Measurements from ENCODE around the gene KCNQ1.

Gene KCNQ1

DNA sequence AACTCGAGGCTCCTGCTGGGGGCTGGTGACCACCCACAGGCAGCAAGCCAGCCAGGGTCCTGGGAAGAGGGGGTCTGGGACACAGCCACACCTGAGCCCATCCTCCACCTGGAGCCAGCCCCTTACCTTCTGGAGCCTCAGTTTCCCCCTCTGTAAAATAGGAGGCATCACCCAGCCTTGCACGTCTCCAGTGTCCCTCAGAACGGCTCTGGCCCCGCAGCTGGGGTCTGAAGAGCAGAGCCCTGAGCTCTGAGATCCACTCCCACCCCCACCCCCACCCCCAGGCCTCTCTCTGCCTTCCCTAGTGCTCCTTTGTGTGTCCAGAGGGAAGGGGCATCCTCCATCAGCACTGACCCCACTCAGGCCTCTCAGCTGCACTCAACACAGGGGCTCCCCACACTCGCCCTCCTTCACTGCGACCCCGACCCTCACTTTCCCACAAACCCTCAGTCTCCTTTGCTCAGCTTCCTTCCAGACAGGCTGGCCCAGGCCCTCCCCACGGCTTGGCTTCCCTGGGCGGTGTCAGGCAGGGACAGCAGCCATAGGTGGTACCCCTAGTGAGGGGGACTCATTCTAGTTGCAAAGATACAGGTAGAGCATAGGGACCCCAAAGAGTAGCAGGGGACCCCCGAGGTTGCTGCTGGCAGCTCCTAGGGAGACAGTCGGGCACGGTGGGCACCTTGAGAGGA is 288.3 kb downstream of the KCNQ1 start:
- DNase-seq (ENCODE audit: low spot score): no peak

DNA sequence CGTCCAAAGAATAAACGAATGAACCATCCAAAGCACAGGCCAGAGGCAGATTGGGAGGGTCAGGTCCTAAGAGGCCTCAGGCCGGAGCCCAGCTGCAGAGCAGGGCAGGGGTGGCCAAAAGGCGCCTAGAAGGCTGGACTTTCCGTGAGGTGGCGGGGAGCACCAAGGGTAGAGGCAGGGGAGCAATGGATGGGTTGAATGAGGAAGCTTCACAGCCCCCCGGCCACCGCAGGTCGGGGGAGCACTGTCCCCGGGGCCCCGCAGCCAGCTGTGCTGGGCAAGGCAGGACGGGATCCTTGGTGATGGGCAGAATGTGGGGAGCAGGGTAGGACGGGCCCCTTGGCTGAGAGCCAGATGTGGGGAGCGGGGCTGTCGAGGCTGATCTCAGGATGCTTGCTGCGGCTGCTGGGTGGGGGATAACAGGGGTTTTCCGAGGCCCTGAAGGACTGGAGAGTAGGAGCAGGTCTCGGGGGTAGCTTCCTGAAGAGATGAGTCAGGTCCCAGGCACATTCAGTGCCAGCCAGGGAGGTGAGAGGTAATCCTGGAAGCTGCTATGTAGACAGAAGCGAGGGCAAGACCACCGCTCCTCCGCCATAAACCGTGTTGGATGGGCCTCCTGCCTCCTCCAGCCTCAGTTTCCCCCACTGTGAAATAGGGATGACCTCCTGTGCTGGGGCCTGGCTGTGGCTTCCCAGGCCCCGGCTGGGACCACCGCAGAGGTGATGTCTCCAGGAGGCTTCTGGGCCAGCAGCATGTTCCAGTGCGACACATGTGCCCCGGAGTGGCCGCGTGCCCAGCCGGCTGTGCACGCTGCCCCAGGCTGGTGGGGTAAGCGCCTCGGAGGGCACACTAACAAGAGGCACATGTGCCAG is 289.6 kb downstream of the KCNQ1 start:
- DNase-seq (ENCODE audit: low spot score): no peak

DNA sequence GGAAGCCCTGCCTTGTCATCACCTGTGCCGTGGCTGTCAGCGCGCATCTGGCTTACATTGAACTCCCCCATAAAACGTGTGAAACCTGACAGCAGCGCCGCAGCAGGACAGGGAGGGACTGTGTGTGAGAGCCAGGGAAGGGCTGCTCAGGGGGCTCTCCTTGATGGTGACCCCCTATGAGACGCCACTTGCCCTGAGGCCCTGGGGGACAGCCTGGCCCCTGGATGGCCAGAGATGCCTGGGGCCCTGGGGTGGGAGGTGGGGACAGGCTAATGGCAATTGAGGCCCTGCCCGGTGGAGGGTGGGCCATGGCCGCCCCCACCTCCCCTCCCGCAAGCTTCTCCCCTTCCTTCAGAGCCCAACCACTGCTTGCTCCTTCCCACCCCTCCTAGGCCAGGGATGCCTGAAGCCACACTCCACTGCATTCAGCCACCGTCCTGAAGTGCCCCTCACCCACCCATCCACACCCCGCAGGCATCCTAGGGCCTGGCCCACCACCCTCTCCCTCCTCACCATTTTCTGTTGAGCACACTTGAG is 290.3 kb downstream of the KCNQ1 start:
- no peak for DNase-seq (ENCODE audit: low spot score)

DNA sequence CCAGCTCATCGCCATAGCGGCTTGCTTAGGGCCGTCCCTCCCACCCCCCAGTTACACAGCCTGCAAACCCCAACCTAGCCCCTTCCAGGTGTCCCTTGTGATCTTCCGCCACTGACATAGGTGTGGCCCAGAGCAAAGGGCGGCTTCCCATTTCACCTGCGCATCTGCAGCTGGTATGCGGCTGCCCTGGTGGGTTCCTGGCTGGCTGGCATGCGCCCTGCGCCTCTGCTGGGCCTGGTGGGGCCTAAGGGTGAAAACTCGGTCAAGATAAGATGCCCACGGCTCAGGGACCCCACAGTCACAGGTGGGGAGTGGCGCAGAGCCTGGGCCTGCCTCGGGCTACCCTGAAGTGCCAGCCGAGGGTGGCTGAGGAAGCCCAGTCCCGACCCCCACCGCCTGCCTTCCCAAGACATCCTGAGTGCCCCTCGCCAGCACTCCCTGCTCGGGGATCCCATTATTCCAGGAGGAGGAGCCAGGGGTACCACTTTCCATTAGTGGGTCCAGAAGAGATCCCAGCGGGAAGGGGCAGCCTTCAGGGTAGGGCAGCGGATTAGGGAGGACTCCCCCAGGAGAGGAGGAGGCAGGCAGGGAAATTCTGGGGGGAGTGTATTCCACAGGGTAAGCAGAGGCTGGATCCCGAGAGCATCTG is 291.9 kb downstream of the KCNQ1 start:
- DNase-seq (ENCODE audit: low spot score): no peak

DNA sequence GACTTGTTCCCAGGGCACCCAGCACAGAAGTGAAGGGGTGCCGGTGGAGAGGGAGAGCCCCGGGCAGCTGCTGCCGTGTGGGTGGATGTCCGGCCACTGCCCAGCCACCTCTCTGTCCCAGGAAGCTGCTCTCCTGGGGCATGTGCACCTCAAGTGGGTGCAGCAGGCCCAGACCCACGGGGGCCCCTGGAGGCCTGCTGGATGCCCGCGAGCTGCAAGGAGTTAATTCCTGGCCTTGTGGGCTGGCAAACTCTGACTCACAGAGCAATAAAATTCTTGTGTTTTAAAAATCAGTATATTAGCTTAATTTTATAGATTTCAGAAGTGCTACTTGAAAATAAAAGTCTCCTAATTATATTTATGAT is 292.4 kb downstream of the KCNQ1 start:
- DNase-seq (ENCODE audit: low spot score): no peak

DNA sequence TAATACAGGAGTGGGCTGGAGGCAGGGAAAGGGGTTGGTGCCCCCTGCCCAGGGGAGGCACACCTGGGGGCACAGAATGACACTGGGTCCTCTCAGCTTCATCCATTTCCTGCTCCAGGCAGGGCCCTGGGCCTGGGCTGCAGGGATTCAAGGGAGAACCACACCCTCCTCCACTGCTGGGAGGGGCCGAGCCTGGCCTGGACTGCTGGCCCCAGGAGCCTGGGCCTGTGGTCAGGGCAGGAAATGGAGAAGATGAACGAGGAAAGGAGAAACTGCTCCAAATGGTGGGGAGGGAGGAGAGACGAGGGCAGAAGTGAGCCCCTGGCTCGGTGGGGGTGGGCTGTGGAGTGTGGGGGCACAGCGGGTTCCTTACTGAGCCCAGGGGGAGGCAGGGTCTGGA is 293.1 kb downstream of the KCNQ1 start:
- no peak for DNase-seq (ENCODE audit: low spot score)

DNA sequence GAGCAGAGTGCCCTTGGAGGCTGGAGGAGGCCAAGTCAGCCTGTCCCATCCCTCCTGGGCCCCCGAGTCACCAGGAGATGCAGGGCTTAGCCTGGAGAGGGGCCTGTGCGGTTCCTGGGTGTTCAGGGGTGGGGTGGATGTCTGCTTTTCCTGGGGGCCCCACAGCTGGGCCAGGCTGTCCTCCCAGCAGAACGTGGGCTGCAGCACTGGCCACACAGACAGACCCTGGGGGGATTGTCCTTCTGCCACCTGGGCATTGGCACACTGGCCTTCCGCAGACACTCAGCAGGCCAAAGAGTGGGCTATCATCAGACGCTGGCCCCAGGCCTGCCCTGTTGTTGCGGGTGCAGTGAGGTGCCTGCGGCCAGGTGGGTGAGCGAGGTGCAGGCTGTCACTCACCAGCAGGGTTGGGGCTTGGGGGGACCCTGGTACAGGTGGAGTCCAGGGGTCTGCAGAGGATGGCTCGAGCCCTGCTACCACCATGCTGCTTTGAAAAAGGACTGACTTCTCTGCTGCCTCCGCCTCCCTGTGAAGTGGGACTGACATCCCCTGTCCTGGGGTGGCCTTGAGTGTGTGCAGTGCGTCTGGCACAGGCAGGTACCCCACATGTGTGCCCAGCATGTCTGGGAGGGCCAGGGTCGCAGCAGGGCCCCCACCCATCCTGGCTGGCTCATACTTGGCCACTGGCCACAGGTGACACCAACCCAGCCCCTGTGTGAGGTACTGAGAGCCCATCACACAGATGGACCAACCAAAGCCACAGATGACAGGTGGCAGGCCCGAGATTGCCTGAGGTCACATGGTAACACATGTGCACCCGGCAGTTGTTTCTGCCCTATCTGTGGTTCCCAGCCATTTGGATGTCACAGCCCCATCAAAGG is 294.0 kb downstream of the KCNQ1 start:
- no peak for DNase-seq (ENCODE audit: low spot score)

DNA sequence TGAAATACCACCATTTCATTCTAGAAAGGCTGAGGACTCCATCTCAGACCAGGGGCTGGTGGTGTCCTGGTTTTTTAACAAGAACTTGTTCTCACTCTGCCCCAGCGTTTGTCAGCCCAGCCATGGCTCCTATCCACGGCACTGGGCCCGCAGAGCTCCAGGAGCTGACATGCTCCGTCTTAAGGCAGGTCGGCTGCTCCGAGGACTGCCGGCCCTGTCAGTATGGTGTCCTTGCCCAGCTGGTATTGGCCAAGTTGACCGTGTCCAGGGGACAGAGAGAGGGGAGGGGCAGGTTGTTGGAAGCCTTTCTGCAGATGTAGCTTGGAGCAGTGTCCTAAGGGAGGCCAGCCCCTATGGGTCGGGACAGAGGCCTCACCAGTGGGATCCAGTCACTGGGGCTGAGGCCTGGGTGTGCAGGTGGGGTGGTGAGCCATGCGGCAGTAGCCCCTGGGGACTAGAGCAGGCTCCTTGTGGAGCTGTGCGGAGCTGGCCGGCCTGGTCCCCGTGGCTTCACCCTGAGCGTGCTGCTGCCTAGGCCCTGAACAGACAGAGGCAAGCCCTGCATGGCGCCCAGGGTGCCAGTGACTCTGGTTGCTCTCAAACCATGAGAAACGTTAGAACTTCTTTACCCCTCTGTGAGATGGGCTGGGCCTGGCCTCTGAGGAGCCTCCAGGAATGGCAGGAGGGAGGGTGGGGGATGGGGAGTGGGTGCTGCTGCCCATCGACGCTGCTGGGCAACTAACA is 294.9 kb downstream of the KCNQ1 start:
- no peak for DNase-seq (ENCODE audit: low spot score)

DNA sequence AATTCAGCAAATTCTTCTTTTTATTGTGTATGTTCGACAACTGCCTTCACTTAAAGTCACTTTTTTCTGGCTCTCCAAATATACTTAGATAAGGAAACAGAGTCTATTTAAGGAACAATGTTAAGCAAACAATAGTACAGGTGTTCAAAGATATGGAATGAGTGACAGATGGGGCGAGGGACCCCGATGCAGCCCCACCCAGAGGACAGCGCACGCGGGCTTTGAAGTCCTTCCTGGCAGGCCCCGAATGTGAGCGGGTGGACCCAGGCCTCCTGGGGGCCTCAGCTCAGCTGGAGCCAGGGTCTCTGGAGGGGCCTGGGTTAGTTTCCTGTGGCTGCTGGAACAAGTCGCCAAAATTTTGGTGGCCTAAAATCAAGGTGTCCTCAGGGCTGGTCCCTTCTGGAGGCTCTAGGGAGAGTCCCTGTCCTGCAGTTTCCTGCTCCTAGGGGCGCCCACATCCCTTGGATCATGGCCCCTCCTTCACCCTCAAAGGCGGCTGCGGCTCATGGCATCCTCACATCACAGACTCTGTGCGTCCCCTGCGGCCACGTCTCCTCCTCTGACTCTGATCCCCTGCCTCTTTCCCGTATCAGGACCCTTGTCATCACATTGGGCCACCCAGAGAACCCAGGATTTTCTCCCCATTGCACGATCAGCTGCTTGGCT is 295.6 kb downstream of the KCNQ1 start:
- no peak for DNase-seq (ENCODE audit: low spot score)

DNA sequence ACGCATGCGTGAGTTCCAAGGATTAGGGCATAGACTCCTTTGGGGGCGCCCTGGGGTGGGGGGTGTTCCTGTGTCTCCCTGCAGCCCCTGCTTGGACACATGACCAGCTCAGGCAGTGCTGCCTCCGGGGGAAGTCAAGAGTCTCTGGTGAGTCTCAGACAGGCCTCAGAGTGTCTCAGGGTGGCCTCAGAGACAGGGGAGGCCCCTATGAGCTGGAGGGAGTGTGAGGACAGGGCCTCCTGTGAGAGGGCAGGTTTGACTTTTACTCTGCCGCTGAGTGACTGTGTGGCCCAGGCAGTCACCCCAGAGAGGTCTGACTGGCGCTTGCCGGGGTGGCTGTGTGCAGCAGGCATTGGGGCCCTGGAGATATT is 296.2 kb downstream of the KCNQ1 start:
- no peak for DNase-seq (ENCODE audit: low spot score)

DNA sequence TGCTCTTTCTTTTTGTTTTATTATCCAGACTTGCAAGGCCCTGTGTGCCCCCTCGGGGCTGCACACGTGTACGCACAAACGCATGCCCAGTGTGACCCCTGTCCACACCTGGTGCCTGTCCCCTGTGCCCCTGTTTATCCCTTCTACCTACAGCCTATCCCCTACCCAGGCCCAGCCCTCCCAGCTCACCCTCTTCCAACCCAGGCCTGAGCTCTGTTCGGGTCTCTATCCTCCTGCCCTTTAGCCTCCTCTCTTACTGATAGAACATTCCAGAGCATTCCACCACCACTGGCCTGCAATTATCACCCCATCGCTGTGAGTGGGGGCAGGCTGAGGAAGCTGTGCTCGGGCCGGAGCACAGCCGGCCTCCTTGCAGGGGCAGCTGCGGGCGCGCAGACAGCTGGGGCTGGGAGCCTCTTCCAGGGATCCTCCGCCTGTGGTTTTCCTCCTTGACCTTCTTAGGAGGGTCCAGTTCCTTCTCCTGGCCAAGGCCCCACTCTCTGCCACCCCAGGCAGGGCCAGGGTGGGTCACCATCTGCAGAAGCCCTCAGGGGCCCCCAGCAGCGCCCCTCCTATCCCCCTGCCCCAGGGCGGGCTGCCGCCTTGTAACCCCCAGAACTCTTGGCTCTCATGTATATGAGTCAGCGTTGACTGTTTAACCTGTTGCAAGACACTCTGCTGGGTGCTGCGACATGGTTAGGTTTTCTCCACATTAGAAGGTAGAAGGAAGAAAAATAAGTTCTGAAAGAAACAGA is 296.7 kb downstream of the KCNQ1 start:
- DNase-seq (ENCODE audit: low spot score): no peak

DNA sequence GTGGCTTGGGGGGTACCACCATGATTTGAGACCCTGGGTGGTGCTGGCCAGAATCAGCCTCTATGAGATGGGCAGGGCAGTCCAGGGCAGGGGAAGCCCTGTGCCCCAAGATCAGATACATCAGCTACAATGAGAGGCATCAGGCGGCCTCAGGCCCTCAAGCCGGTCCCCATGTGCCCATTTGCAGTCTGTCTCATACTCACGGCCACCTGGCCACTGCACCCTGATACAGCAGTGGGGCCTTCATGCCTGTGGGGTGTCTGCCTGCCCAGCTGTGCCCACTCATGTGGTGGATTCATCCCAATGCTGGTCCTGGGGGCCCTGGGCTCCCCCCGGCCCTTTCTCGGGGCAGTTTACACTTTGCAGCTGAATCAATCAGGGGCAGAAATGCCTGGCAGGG is 297.4 kb downstream of the KCNQ1 start:
- DNase-seq (ENCODE audit: low spot score): no peak

DNA sequence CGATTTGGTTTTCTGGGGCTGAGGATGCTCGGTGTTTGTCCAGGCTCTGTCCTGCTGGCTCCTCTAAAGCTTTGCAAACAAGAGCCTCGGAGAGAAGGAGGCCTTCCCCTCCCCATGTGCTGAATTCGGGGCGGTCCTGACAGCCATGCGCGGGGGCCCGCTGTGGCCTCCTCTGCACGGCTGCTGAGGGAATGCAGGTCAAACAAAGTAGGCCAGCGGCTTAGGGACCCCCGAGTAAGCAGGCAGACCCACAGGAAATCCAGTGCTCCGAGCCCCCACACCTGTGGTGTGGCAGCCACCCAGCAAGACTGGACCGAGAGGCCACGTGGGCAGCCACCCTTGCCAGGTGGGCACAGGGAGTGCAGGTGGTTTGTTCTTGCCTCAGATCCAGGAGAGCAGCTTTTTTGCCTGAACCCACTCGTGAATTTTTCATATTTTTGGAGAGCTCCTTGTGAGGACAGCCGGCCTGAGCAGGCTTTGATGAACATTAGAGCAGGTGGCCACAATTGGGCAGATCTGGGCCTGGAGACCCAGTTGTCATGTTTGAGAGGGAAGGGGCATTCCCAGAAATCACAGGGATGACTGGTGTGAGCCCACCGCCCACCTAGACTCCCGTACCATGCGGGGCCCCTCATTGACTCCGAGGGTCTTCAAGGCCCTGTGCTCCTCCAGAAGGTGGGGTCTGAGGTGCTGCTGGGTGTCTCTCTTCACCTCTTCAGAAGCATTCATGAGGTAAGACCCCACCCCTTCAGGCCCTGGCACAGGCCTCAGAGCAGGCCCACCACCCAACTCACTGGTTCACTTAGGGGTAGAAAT is 298.0 kb downstream of the KCNQ1 start:
- no peak for DNase-seq (ENCODE audit: low spot score)

DNA sequence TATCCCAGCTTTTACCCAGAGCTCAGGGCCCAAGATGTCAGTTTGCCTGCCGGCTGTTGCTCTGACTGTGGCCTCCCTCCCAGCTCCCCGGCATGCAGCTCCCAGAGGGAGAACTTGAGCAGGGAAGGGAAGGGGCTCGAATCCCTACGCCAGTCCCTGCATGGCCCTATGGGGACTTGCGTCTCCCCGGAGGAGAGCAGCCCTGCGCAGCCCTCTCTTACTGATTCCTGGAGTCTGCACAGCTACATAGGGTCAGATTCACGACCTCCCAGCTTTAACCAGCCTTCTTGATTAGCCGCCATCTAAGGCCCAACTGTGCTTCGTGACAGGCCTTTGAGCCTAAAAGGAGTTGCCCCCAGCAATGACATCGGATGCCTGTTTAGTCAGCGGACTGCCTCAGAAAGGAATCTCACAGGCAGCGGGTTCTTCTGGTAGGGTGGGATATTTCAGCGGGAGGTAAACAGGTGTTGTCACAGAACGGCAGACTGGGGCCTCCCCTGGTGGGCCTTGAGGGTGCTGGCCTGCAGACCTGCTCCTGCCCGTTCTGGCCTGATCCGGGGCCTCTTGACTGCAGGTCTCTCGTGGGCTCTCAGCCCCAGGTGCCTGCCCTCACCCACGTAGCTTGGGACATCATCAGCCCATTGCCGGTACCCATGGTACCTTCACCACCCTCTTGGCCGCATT is 298.8 kb downstream of the KCNQ1 start:
- DNase-seq (ENCODE audit: low spot score): no peak

DNA sequence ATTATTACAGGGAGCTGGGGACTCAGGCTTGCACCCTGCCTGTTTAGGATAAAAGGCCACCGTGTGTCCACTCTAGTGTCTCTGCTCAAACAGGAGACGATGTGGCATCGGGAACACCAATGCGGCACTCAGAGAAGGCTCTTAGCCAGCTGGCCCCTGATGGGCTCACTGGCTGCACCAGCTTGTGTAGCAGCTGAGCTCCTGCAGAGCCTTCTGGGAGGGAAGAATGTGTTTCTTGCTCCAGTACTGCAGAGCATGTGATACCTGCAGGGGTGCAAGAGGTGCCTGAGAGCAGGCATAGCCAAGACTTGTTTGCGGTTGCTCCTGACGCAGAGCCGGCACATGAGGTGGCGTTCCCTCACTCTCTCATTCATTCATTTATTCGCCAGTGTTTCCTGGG is 299.4 kb downstream of the KCNQ1 start:
- no peak for DNase-seq (ENCODE audit: low spot score)

DNA sequence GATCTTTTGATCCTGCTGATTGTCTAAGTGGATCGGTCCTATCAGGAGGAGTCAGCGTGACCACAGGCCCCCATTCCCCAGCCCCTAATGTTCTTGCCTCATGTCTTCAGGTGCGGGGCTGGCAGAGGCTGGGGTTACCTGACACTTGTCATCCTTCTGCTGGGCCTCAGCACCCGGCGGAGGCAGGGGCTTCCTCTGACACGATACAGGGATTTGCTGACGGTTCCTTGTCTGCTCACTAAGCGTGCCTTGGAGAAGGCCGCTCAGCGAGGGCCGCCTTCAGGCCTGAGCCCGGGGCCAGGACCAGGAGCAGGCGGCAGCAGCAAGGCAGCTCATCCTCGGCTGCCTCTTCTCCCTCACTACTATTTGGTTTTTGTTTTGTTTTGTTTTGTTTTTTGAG is 300.7 kb downstream of the KCNQ1 start:
- DNase-seq (ENCODE audit: low spot score): no peak

DNA sequence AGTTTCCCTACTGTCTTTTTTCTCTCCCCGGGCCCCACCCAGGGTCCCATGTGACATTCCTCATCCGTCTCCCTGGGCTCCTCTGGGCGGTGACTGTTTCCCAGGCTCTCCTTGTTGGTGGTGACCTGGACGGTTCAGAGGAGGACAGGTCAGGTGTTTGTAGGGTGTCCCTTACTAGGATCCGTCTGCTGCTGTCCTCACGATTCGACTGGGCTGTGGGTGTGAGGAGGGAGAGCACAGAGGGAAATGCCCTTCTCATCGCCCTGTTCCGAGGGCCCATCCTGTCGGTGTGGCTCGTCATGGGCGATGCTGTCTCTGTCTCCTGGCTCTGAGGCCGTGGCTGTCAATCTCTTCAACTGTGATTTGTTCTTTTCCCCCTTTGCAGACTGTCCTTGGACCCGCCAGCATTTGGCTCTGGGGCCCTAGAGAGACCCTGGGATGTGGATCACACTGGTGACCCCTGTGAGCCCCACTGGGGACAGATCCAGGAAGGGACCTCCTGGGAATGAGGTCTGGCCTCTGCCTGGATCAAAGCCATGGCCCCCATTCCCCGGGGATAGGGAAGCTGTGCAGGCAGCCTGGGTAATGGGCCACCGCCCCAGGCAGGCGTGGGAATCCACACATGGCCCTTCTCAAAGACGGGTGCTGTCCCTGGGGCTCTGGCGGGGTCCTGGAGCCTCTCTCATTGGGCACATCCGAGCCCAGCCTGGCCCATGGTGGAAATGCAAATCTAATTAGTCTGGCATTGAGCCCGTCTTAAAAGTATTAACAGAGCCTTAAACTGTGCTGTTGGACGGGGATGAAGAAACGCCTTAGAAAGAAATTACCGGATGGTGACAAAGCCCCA is 301.8 kb downstream of the KCNQ1 start:
- DNase-seq (ENCODE audit: low spot score): no peak
